WI38 (cell line): Measurements from ENCODE around the gene CRYGN.

Experiments
- H3K4me3 ChIP-seq: 2 replicates; pipeline ENCODE4 v1.5.1; 2011; ENCODE audit warnings: low read depth, mild to moderate bottlenecking, control low read depth, low read length
- TF ChIP-seq, protein P1 (sequence below): IDR thresholded peaks from 2 replicates; pipeline ENCODE4 v1.5.1; 2012; ENCODE audit warnings: low read depth, mild to moderate bottlenecking, control low read depth, low read length

CRYGN gene

DNA sequence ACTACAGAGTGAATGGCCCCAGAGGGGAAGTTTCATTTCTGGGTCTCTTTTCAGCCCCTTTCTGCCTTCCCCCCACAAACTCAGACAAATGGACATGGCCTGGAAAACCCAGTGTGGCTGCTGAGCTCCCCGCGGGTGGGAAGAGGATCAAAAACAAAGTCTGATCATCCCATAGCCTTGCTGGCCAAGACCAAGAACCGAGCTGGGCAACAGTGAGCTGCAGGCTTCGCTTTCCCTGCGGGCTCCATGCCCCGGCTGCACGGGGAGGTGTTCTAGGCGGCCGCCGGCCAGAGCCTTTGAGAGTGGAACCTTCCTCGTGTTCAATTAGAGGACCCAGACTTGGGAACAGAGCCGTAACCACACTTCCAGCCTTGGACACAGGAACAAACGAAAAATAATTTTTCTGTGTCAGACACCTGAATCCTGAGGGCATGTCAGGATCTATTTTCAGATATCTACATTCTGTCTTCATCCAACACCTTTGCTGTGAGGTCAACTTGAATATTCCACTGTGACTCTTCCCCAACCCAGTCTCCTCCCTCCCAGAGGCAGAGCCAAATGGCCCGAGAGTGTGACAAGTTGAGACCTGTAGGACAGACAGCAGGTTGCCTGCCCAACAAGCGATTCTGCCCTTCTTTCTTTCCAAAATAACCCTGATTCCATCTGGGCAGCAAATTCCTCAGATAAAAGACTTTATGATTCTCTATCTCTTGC is 56.1 kb downstream of the CRYGN start:
- H3K4me3 ChIP-seq = no peak overlapping the region
- TF ChIP-seq, protein P1, sequence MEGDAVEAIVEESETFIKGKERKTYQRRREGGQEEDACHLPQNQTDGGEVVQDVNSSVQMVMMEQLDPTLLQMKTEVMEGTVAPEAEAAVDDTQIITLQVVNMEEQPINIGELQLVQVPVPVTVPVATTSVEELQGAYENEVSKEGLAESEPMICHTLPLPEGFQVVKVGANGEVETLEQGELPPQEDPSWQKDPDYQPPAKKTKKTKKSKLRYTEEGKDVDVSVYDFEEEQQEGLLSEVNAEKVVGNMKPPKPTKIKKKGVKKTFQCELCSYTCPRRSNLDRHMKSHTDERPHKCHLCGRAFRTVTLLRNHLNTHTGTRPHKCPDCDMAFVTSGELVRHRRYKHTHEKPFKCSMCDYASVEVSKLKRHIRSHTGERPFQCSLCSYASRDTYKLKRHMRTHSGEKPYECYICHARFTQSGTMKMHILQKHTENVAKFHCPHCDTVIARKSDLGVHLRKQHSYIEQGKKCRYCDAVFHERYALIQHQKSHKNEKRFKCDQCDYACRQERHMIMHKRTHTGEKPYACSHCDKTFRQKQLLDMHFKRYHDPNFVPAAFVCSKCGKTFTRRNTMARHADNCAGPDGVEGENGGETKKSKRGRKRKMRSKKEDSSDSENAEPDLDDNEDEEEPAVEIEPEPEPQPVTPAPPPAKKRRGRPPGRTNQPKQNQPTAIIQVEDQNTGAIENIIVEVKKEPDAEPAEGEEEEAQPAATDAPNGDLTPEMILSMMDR = no peak

DNA sequence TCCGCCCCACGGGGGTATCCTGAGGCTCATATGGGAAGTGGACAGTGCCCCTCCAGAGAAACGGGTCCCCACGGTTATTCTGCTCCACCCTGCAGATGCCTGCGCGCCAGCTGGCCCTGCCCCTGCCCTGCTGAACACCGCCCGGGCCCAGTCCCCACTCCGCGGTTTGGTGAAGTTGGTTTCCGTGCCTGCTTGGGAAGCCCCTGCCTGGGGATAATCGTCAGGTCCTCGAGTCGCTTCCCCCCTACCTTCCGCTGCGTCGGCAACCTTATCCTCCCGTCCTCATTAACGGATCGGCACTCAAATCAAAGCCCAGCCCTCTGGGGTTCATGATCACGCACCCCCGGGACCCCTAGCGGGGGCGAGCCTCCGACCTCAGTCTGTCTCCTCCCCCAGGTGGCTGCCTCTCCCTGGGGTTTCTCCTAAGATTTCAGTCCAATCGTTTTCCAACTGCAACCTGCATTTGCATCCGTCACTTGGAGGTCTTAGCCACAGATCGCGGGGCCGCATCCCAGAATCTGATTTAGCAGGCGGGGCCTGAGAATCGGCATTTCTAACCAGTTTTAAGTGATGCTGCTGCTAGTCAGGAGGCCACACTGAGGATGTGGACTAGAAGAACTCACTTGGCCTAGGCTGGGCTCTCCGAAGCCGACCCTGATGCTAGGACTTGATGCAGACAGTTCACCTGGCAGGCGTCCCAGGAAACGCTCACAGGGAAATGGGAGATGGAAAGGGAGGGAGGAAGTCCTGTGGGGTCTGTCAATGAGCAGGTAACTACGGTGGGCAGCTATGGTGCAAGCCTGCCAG is 57.7 kb downstream of the CRYGN start:
- TF ChIP-seq, protein P1 = no peak
- H3K4me3 ChIP-seq = no peak overlapping the region

DNA sequence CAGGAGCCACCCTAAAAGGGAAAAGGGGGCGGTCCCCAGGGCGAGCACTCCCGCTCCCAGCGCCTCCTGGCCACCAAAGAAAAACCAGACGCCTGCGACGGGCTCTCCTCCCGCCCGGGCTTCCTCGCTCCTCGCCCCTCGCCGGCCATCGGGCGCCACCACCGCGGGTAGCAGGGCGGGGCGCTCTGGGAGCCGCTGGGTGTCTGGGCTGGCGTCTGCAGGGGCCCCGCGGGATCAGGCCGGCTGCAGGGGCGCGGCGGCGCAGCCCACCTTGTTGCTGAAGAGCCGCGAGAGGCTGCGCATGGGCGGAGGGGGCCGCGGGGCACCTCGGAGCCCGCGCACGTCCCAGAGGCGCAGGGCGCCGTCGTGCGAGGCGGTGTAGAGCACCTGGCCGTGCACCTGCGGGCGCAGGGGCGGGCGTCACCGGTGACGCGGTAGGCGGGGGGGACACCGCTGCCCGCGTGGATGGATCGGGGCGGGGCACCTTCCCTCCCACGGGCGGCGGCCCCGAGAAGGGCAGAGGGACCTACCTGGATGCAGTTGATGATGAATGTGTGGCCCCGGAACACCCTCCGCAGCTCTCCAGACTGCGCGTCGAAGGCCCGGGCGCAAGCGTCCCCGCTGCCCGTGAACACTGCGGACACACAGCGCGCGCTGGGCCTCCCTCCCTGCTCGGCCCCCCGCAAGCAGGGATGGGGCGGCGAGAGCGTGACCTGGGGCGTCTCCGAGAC is 58.4 kb downstream of the CRYGN start:
- TF ChIP-seq, protein P1 = no peak
- H3K4me3 ChIP-seq = no peak overlapping the region

DNA sequence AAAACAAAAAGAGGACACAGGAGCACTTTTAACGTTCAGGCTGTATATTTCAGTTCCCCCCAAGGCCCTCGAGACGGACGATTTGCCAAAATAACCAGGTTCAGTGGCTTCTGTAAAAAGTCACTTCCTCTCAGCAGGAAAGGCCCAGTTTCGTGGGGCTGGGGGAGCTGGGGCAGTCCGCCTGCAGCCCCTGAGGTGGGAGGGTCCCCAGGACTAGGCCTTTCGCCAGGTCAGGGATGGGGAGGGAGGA is 58.9 kb downstream of the CRYGN start:
- H3K4me3 ChIP-seq = no peak overlapping the region
- TF ChIP-seq, protein P1 = no peak

DNA sequence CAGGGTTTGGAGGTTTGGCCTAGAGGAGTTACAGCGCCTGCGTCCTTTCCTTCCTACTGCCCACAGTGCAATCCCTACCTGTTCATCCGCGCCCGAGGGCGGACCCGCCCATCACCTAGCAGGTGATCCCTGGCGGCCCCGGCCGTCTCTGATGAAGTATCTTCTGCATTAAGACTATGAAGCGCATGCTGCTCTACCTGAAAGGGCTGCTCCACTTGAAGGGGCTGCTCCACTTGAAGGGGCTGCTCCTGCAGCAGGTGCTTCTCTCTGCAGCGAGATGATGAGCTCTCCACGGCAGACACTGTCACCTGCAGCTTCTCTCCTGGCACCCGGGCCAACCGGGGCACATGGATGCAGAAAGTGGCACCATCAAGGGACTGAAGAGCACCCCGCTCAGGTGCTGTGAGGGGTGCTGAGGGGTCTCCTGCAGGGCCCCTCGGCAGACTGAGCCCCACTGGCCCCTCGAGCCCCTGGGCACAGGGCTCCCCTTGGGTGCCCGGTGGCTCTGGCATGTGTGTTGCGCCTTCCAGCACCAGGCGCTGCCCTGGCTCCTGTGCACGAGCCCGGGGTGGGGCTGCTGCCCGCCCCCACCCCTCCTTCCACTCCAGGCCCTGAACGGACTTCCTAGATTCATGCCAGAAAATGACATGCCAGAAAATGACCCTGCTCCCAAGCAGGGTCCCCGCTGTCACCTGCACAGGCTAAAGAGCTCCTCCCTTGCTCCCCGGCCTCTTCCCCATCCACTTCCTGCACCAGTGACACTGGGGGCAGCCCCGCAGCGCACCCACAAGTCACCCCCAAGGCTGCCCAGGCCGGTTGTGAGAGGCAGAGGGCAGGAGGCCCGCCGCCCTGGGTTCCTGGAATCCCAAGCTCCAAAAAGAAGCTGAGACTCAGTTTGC is 59.5 kb downstream of the CRYGN start:
- H3K4me3 ChIP-seq = no peak overlapping the region
- TF ChIP-seq, protein P1 = no peak

DNA sequence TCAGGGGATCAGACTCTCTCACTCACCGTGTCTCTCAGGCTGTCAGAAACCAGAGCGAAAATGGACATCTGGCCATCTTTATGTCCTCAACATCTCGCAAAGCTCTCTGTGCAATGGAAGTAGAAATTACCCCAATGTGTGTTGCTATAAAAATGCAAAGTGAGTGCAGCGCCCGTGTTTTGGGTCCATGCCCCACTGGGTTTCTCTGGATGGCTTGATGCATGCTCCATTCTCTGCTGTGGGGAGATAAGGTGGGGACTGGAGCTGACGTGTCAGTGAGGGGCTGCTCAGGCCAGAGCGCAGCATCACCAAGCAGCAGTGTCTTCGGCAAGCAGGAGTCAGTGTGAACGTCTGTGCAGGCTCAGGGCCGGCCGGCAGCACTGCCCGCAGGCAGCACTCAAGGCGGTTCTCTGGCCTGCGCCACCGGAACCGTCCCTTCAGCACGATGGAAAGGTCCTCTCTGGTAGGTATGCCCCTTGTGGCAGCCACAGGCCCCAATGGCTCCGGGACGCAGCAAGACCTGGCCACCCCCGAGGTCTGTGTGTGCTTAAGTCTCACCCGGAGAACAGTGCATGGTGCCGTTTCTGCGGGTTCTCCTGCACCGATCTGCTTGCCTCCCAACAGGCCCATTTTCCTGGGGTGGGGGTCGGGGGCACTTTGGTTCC is 60.3 kb downstream of the CRYGN start:
- H3K4me3 ChIP-seq = no peak overlapping the region
- TF ChIP-seq, protein P1 = no peak
